H9 (cell line): ENCODE measurements around the gene DNAH11. TPM values are rescaled to one million over a fixed set of nuclear protein-coding genes. Genes with fewer than 3 reads are reported as not detected.

Experiments used
- DNase-seq: peaks from one replicate; pipeline ENCODE4 v3.0.0-alpha.2; 2017
- H2AFZ ChIP-seq: one replicate; pipeline ENCODE4 v1.6.1; 2013; ENCODE audit warnings: mild to moderate bottlenecking, low read length, control low read depth, moderate library complexity
- H2AK5ac ChIP-seq: 2 replicates; pipeline ENCODE4 v1.6.1; 2013; ENCODE audit warnings: low read length, control low read depth, mixed read lengths; ENCODE audit not compliant: insufficient read length
- H2BK120ac ChIP-seq: one replicate; pipeline ENCODE4 v1.6.1; 2013; ENCODE audit warnings: low read depth, mild to moderate bottlenecking, low read length, control low read depth, inconsistent platforms; ENCODE audit not compliant: poor library complexity, severe bottlenecking
- H2BK12ac ChIP-seq: 2 replicates; pipeline ENCODE4 v1.6.1; 2013; ENCODE audit warnings: low read length, control low read depth, mixed read lengths, low read depth; ENCODE audit not compliant: insufficient read length
- H2BK15ac ChIP-seq: 2 replicates; pipeline ENCODE4 v1.6.1; 2013; ENCODE audit warnings: low read depth, low read length, control low read depth
- H2BK20ac ChIP-seq: one replicate; pipeline ENCODE4 v1.6.1; 2013; ENCODE audit warnings: low read depth, mild to moderate bottlenecking, low read length, control low read depth, inconsistent platforms; ENCODE audit not compliant: poor library complexity, severe bottlenecking
- H2BK5ac ChIP-seq: 2 replicates; pipeline ENCODE4 v1.6.1; 2013; ENCODE audit warnings: low read length, control low read depth, mixed read lengths; ENCODE audit not compliant: insufficient read length
- H3K14ac ChIP-seq: 2 replicates; pipeline ENCODE4 v1.6.1; 2013; ENCODE audit warnings: low read length, control low read depth; ENCODE audit not compliant: insufficient read depth
- H3K18ac ChIP-seq: 2 replicates; pipeline ENCODE4 v1.6.1; 2013; ENCODE audit warnings: low read depth, mild to moderate bottlenecking, mixed read lengths, low read length, control low read depth; ENCODE audit not compliant: insufficient read length
- H3K23ac ChIP-seq: 2 replicates; pipeline ENCODE4 v1.6.1; 2013; ENCODE audit warnings: low read length, control low read depth, mixed read lengths, low read depth; ENCODE audit not compliant: insufficient read length
- H3K23me2 ChIP-seq: 2 replicates; pipeline ENCODE4 v1.6.1; 2013; ENCODE audit warnings: low read depth, mild to moderate bottlenecking, mixed read lengths, low read length, control low read depth; ENCODE audit not compliant: insufficient read length, poor library complexity, severe bottlenecking
- H3K27ac ChIP-seq: 2 replicates; pipeline ENCODE4 v1.5.1; 2013; ENCODE audit warnings: low read length, control low read depth, mixed read lengths, low read depth; ENCODE audit not compliant: insufficient read length
- H3K27me3 ChIP-seq: 2 replicates; pipeline ENCODE4 v1.6.1; 2013; ENCODE audit warnings: low read length, control low read depth, inconsistent platforms; ENCODE audit not compliant: insufficient read depth
- H3K4ac ChIP-seq: 2 replicates; pipeline ENCODE4 v1.6.1; 2013; ENCODE audit warnings: low read depth, mild to moderate bottlenecking, control low read depth, inconsistent platforms, low read length, moderate library complexity
- H3K4me1 ChIP-seq: 2 replicates; pipeline ENCODE4 v1.6.1; 2013; ENCODE audit warnings: low read length, control low read depth, inconsistent platforms; ENCODE audit not compliant: insufficient read depth
- H3K4me2 ChIP-seq: 2 replicates; pipeline ENCODE4 v1.6.1; 2013; ENCODE audit warnings: low read length, control low read depth, mixed read lengths; ENCODE audit not compliant: insufficient read length, insufficient read depth
- H3K56ac ChIP-seq: 2 replicates; pipeline ENCODE4 v1.6.1; 2013; ENCODE audit warnings: low read depth, mild to moderate bottlenecking, mixed read lengths, low read length, control low read depth; ENCODE audit not compliant: insufficient read length
- H3K79me1 ChIP-seq: 2 replicates; pipeline ENCODE4 v1.6.1; 2013; ENCODE audit warnings: low read depth, mild to moderate bottlenecking, moderate library complexity, low read length, control low read depth, inconsistent platforms; ENCODE audit not compliant: insufficient read depth, poor library complexity, severe bottlenecking
- H3K79me2 ChIP-seq: 2 replicates; pipeline ENCODE4 v1.6.1; 2013; ENCODE audit warnings: low read length, control low read depth, inconsistent platforms; ENCODE audit not compliant: insufficient read depth
- H3K9ac ChIP-seq: 2 replicates; pipeline ENCODE4 v1.6.1; 2013; ENCODE audit warnings: low read length, control low read depth, mixed read lengths; ENCODE audit not compliant: insufficient read length; ENCODE audit errors: extremely low read depth
- H3K9me3 ChIP-seq: one replicate; pipeline ENCODE4 v1.6.1; 2013; ENCODE audit warnings: low read depth, low read length, inconsistent platforms; ENCODE audit not compliant: control insufficient read depth
- H3T11ph ChIP-seq: one replicate; pipeline ENCODE4 v1.6.1; 2013; ENCODE audit warnings: mild to moderate bottlenecking, low read length, control low read depth, inconsistent platforms
- H4K20me1 ChIP-seq: one replicate; pipeline ENCODE4 v1.6.1; 2013; ENCODE audit not compliant: control insufficient read depth, insufficient read length, insufficient read depth
- H4K5ac ChIP-seq: 2 replicates; pipeline ENCODE4 v1.6.1; 2013; ENCODE audit warnings: low read depth, mild to moderate bottlenecking, mixed read lengths, low read length, control low read depth; ENCODE audit not compliant: insufficient read length
- H4K8ac ChIP-seq: replicated peaks from 2 replicates; pipeline ENCODE4 v1.6.1; 2013; ENCODE audit warnings: low read length, control low read depth, mixed read lengths, low read depth; ENCODE audit not compliant: insufficient read length
- H4K91ac ChIP-seq: 2 replicates; pipeline ENCODE4 v1.6.1; 2013; ENCODE audit warnings: low read depth, mild to moderate bottlenecking, moderate library complexity, mixed read lengths, low read length, control low read depth; ENCODE audit not compliant: insufficient read length
- H3K27ac Mint-ChIP-seq, 3 experiments: 2 replicates in 2 of 3; 3 replicates in 1 of 3; pipeline ENCODE4 v1.8.0; 2020 to 2021; ENCODE audit warnings: mixed read lengths in 3 of 3, mild to moderate bottlenecking in 1 of 3, moderate library complexity in 1 of 3
- H3K27me3 Mint-ChIP-seq: 2 replicates; pipeline ENCODE4 v1.8.0; 2021; ENCODE audit warnings: low read depth, mild to moderate bottlenecking, moderate library complexity, mixed read lengths
- H3K36me3 Mint-ChIP-seq, 3 experiments: 2 replicates in 2 of 3; 3 replicates in 1 of 3; pipeline ENCODE4 v1.8.0; 2020 to 2021; ENCODE audit warnings: low read depth in 3 of 3, mixed read lengths in 3 of 3; ENCODE audit not compliant: insufficient read depth in 1 of 3
- H3K4me1 Mint-ChIP-seq, 2 experiments: 2 replicates each; pipeline ENCODE4 v1.8.0; 2020; ENCODE audit warnings: mixed read lengths in 2 of 2
- H3K4me3 Mint-ChIP-seq, 2 experiments: 2 replicates in 1 of 2; 3 replicates in 1 of 2; pipeline ENCODE4 v1.8.0; 2020 to 2021; ENCODE audit warnings: mild to moderate bottlenecking in 2 of 2, mixed read lengths in 2 of 2, moderate library complexity in 1 of 2
- H3K9me3 Mint-ChIP-seq, 2 experiments: 2 replicates in 1 of 2; 3 replicates in 1 of 2; pipeline ENCODE4 v1.8.0; 2020; ENCODE audit warnings: mild to moderate bottlenecking in 2 of 2, mixed read lengths in 2 of 2, moderate library complexity in 1 of 2
- WGBS: extraction: QIAGEN DNeasy Blood & Tissue Kit; methylation state at CpG from one replicate; pipeline ENCODE4 v1.1.7; 2013; ENCODE audit warnings: missing lambda C conversion rate, low lambda C conversion rate, mixed read lengths; ENCODE audit not compliant: insufficient read length; ENCODE audit errors: extremely low coverage; 5-methylcytosine and 5-hydroxymethylcytosine counted together
- total RNA-seq: library from RNA; stranded (reverse); gene quantifications from 2 replicates; pipeline ENCODE4 v1.2.1, GENCODE V29; 2021
- TF ChIP-seq, protein P1 (sequence below): fragments of 200-600 bp; sonication (generic); conservative IDR thresholded peaks from 3 replicates; pipeline ENCODE4 v1.8.0; 2021; ENCODE audit warnings: antibody characterized with exemption, mild to moderate bottlenecking

The DNAH11 gene
- total RNA-seq, 1 experiment from 2014 or later = 2.5 TPM

- no peaks in the 10 kb centered on the region for H3K79me1 ChIP-seq
- H3K9me3 ChIP-seq = no peaks in the 10 kb centered on the region
- no peak overlapping the region for H3K23ac ChIP-seq
- no peak overlapping the region for H2BK12ac ChIP-seq
- no peak overlapping the region for H3K56ac ChIP-seq
- no peak overlapping the region for H2BK120ac ChIP-seq
- no peak overlapping the region for H4K5ac ChIP-seq
- Mint-ChIP-seq H3K4me1 (no peaks in the 10 kb centered on the region), H3K27me3 (no peaks in the 10 kb centered on the region), H3K9me3 (no peaks in the 10 kb centered on the region), H3K36me3 (no peaks in the 10 kb centered on the region), H3K4me3 (no peak overlapping the region), H3K27ac (no peak overlapping the region)
- H3K79me2 ChIP-seq = no peaks in the 10 kb centered on the region
- no peaks in the 10 kb centered on the region for H3K4me1 ChIP-seq
- H4K20me1 ChIP-seq = no peaks in the 10 kb centered on the region
- no peaks in the 10 kb centered on the region for H3K27me3 ChIP-seq
- H2BK15ac ChIP-seq = no peak overlapping the region
- H3K4ac ChIP-seq = no peak overlapping the region
- whole genome bisulfite sequencing = no CpG with 5 or more reads among the region's 1 CpG
- no peak overlapping the region for H2BK20ac ChIP-seq
- no peak overlapping the region for H3T11ph ChIP-seq
- DNase-seq = no peak
- no peak overlapping the region for H3K14ac ChIP-seq
- H4K91ac ChIP-seq = no peak overlapping the region
- no peak overlapping the region for H2BK5ac ChIP-seq
- no peak overlapping the region for H2AFZ ChIP-seq
- no peak overlapping the region for H3K4me2 ChIP-seq
- H3K27ac ChIP-seq = no peak overlapping the region
- H2AK5ac ChIP-seq = no peak overlapping the region
- H3K23me2 ChIP-seq = no peaks in the 10 kb centered on the region
- H3K18ac ChIP-seq = no peak overlapping the region
- H3K9ac ChIP-seq = no peak overlapping the region
- TF ChIP-seq, protein P1, sequence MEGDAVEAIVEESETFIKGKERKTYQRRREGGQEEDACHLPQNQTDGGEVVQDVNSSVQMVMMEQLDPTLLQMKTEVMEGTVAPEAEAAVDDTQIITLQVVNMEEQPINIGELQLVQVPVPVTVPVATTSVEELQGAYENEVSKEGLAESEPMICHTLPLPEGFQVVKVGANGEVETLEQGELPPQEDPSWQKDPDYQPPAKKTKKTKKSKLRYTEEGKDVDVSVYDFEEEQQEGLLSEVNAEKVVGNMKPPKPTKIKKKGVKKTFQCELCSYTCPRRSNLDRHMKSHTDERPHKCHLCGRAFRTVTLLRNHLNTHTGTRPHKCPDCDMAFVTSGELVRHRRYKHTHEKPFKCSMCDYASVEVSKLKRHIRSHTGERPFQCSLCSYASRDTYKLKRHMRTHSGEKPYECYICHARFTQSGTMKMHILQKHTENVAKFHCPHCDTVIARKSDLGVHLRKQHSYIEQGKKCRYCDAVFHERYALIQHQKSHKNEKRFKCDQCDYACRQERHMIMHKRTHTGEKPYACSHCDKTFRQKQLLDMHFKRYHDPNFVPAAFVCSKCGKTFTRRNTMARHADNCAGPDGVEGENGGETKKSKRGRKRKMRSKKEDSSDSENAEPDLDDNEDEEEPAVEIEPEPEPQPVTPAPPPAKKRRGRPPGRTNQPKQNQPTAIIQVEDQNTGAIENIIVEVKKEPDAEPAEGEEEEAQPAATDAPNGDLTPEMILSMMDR = no peak
- H4K8ac ChIP-seq = no peak overlapping the region
Measured at GRCh38 chr7:21805791-21806190, 263.0 kb downstream of the DNAH11 start.
